H1 (cell line): ENCODE measurements around the gene RASGRF1. TPM values are rescaled to one million over a fixed set of nuclear protein-coding genes. Genes with fewer than 3 reads are reported as not detected.

ENCODE experiments used
- CTCF ChIA-PET: fragments of 300-600 bp; sonication (Branson Sonifier 250); formaldehyde crosslinking; loops from one replicate; lab custom pipeline; 2021; ENCODE audit not compliant: partially characterized antibody; lab: Charles Lee
- POLR2A ChIA-PET: fragments of 300-600 bp; sonication (Branson Sonifier 250); formaldehyde crosslinking; loops from one replicate; lab custom pipeline; 2021; ENCODE audit warnings: inconsistent platforms; ENCODE audit not compliant: partially characterized antibody; lab: Charles Lee
- DNase-seq, 2 experiments: peaks; one replicate each; pipeline versions ENCODE4 v3.0.0 to v3.0.0-alpha.2; 2010 to 2022; ENCODE audit warnings: low spot score in 2 of 2, low read depth in 1 of 2, mixed read lengths in 1 of 2
- FAIRE-seq: peaks from 2 replicates; lab custom pipeline; 2011; peaks lifted over from hg19 to GRCh38; lab: Jason Lieb, UNC
- H2AFZ ChIP-seq: 2 replicates; pipeline ENCODE4 v1.8.1; 2012; ENCODE audit warnings: low read length, inconsistent platforms
- H2AK5ac ChIP-seq: 2 replicates; pipeline ENCODE4 v1.6.1; 2013; ENCODE audit warnings: low read depth, low read length
- H2BK120ac ChIP-seq: replicated peaks from 2 replicates; pipeline ENCODE3; 2013; ENCODE audit warnings: low read depth, low read length, inconsistent platforms
- H2BK12ac ChIP-seq: 2 replicates; pipeline ENCODE4 v1.6.1; 2013; ENCODE audit warnings: low read depth, low read length
- H2BK15ac ChIP-seq: 2 replicates; pipeline ENCODE4 v1.6.1; 2013; ENCODE audit warnings: low read length
- H2BK20ac ChIP-seq: 2 replicates; pipeline ENCODE4 v1.6.1; 2013; ENCODE audit warnings: low read length
- H2BK5ac ChIP-seq: 2 replicates; pipeline ENCODE4 v1.6.1; 2013; ENCODE audit warnings: low read depth, low read length
- H3K14ac ChIP-seq: 2 replicates; pipeline ENCODE4 v1.6.1; 2013; ENCODE audit warnings: inconsistent platforms; ENCODE audit not compliant: insufficient read length
- H3K18ac ChIP-seq: 2 replicates; pipeline ENCODE4 v1.6.1; 2013; ENCODE audit warnings: low read length; ENCODE audit errors: extremely low read depth
- H3K23ac ChIP-seq: 2 replicates; pipeline ENCODE4 v1.6.1; 2013; ENCODE audit warnings: inconsistent platforms; ENCODE audit not compliant: insufficient read length
- H3K23me2 ChIP-seq: 2 replicates; pipeline ENCODE4 v1.6.1; 2013; ENCODE audit warnings: low read depth, low read length
- H3K27ac ChIP-seq: 2 replicates; pipeline ENCODE4 v1.6.1; 2011; ENCODE audit warnings: low read depth, low read length, inconsistent platforms
- H3K27me3 ChIP-seq, 4 experiments: replicated peaks in 1 of 4; 1 replicate in 1 of 4; 2 replicates in 3 of 4; pipeline versions ENCODE4 v1.6.1 to v1.8.1; 2011 to 2013; ENCODE audit warnings: low read length in 3 of 4, mild to moderate bottlenecking in 3 of 4, inconsistent platforms in 2 of 4, mixed read lengths in 2 of 4, moderate library complexity in 1 of 4; ENCODE audit not compliant: control insufficient read depth in 3 of 4, insufficient read depth in 3 of 4; ENCODE audit errors: extremely low read depth in 1 of 4
- H3K36me3 ChIP-seq, 4 experiments: 2 replicates each; pipeline versions ENCODE4 v1.6.1 to v1.8.1; 2011 to 2013; ENCODE audit warnings: mild to moderate bottlenecking in 4 of 4, low read length in 3 of 4, moderate library complexity in 2 of 4, control low read depth in 1 of 4, inconsistent platforms in 1 of 4; ENCODE audit not compliant: insufficient read depth in 4 of 4, control insufficient read depth in 2 of 4
- H3K4ac ChIP-seq: replicated peaks from 2 replicates; pipeline ENCODE3; 2013; ENCODE audit warnings: low read length, low read depth, mixed read lengths, inconsistent platforms; ENCODE audit not compliant: insufficient read length
- H3K4me1 ChIP-seq, 4 experiments: replicated peaks in 1 of 4; 1 replicate in 1 of 4; 2 replicates in 3 of 4; pipeline versions ENCODE4 v1.6.1 to v1.8.1; 2011 to 2013; ENCODE audit warnings: low read length in 3 of 4, inconsistent platforms in 2 of 4, mixed read lengths in 1 of 4; ENCODE audit not compliant: insufficient read depth in 4 of 4, control insufficient read depth in 3 of 4
- H3K4me2 ChIP-seq, 2 experiments: 2 replicates each; pipeline versions ENCODE4 v1.6.1 to v1.8.1; 2011 to 2013; ENCODE audit warnings: low read depth in 2 of 2, low read length in 2 of 2, control low read depth in 1 of 2, inconsistent platforms in 1 of 2, mild to moderate bottlenecking in 1 of 2; ENCODE audit not compliant: insufficient read depth in 1 of 2
- H3K4me3 ChIP-seq, 4 experiments: fragments of 200-600, 300-600 bp in 1 of 4; sonication (generic), shearing (Covaris generic), sonication (Bioruptor Twin) in 1 of 4; 2 replicates each; pipeline versions ENCODE4 v1.5.1 to v1.8.1; 2011 to 2016; ENCODE audit warnings: low read length in 4 of 4, low read depth in 3 of 4, control low read depth in 2 of 4, inconsistent platforms in 2 of 4, mild to moderate bottlenecking in 2 of 4, mixed read lengths in 1 of 4, moderate library complexity in 1 of 4; ENCODE audit not compliant: insufficient read depth in 2 of 4; ENCODE audit errors: extremely low read depth in 1 of 4
- H3K56ac ChIP-seq: replicated peaks from 2 replicates; pipeline ENCODE3; 2013; ENCODE audit warnings: low read depth, mild to moderate bottlenecking, mixed read lengths, low read length, inconsistent platforms; ENCODE audit not compliant: insufficient read length
- H3K79me1 ChIP-seq: 2 replicates; pipeline ENCODE4 v1.6.1; 2013; ENCODE audit warnings: low read depth, low read length, control low read depth
- H3K79me2 ChIP-seq, 2 experiments: 2 replicates each; pipeline versions ENCODE4 v1.6.1 to v1.8.1; 2012 to 2013; ENCODE audit warnings: low read length in 2 of 2, mild to moderate bottlenecking in 2 of 2, inconsistent platforms in 1 of 2; ENCODE audit not compliant: insufficient read depth in 2 of 2, control insufficient read depth in 1 of 2
- H3K9ac ChIP-seq, 4 experiments: replicated peaks in 1 of 4; 1 replicate in 1 of 4; 2 replicates in 3 of 4; pipeline versions ENCODE4 v1.6.1 to v1.8.1; 2011 to 2013; ENCODE audit warnings: low read depth in 3 of 4, low read length in 3 of 4, control low read depth in 2 of 4, mild to moderate bottlenecking in 2 of 4, moderate library complexity in 2 of 4, inconsistent platforms in 1 of 4; ENCODE audit errors: extremely low read depth in 1 of 4
- H3K9me3 ChIP-seq, 2 experiments: 2 replicates each; pipeline versions ENCODE4 v1.6.1 to v1.8.1; 2012 to 2013; ENCODE audit warnings: mild to moderate bottlenecking in 2 of 2, moderate library complexity in 2 of 2, control low read depth in 1 of 2, inconsistent platforms in 1 of 2, low read depth in 1 of 2, low read length in 1 of 2, mixed read lengths in 1 of 2; ENCODE audit not compliant: insufficient read depth in 2 of 2
- H4K20me1 ChIP-seq, 2 experiments: replicated peaks in 1 of 2; 2 replicates each; pipeline versions ENCODE3 to v1.8.1; 2011 to 2013; ENCODE audit warnings: inconsistent platforms in 2 of 2, low read length in 2 of 2, mild to moderate bottlenecking in 1 of 2; ENCODE audit not compliant: insufficient read depth in 2 of 2, control insufficient read depth in 1 of 2
- H4K5ac ChIP-seq: 2 replicates; pipeline ENCODE4 v1.6.1; 2013; ENCODE audit warnings: low read length, low read depth, mixed read lengths, inconsistent platforms; ENCODE audit not compliant: insufficient read length
- H4K8ac ChIP-seq: 2 replicates; pipeline ENCODE4 v1.8.0; 2013; ENCODE audit warnings: mild to moderate bottlenecking, moderate library complexity, low read length, inconsistent platforms; ENCODE audit not compliant: insufficient read depth; ENCODE audit errors: extremely low read depth
- H4K91ac ChIP-seq: replicated peaks from 2 replicates; pipeline ENCODE3; 2013; ENCODE audit warnings: low read length, mixed read lengths, inconsistent platforms; ENCODE audit not compliant: insufficient read length
- CTCF ChIP-seq, 3 experiments: IDR thresholded peaks; 1 replicate in 2 of 3; 2 replicates in 1 of 3; pipeline versions ENCODE4 v1.5.1 to v1.6.1; 2011; ENCODE audit warnings: low read length in 3 of 3, mild to moderate bottlenecking in 3 of 3, inconsistent platforms in 2 of 3, low read depth in 1 of 3, moderate library complexity in 1 of 3; ENCODE audit not compliant: insufficient read depth in 1 of 3; ENCODE audit errors: control extremely low read depth in 1 of 3
- NRF1 ChIP-seq: IDR thresholded peaks from 2 replicates; pipeline ENCODE4 v1.6.1; 2011; ENCODE audit warnings: mild to moderate bottlenecking, low read depth, low read length, improper control_type of control experiment
- WGBS, 2 experiments: shearing (Covaris generic) in 1 of 2; methylation state at CpG; one replicate each; pipeline versions ENCODE4 v1.1.6 to v1.1.7; 2013 to 2015; ENCODE audit warnings: low lambda C conversion rate in 2 of 2, mixed read lengths in 2 of 2, inconsistent platforms in 1 of 2, low coverage in 1 of 2, missing lambda C conversion rate in 1 of 2; ENCODE audit not compliant: insufficient replicate concordance in 2 of 2, insufficient coverage in 1 of 2, insufficient read length in 1 of 2; ENCODE audit errors: extremely low coverage in 1 of 2, missing lambda C conversion rate in 1 of 2; 5-methylcytosine and 5-hydroxymethylcytosine counted together
- polyA plus RNA-seq, 7 experiments: library from polyadenylated mRNA; depleted of rRNA in 3 of 7; stranded (reverse) in 5 of 7; unstranded in 2 of 7; fragments of >200 nt in 5 of 7; fragments of 200-250 nt in 2 of 7; gene quantifications; 1 replicate in 5 of 7; 2 replicates in 1 of 7; 4 replicates in 1 of 7; pipeline versions ENCODE4 v1.2.1 to v1.2.3, GENCODE V29; 2011 to 2013; ENCODE audit warnings: missing spikeins in 2 of 7, mixed read lengths in 2 of 7
- total RNA-seq: library from RNA; stranded (reverse); fragmentation: NEBNext Ultra II Directional; extraction: Animal tissue kit (Norgen Biotek cat#: 25700); gene quantifications from 2 replicates; pipeline ENCODE4 v1.2.1, GENCODE V29; 2021

RASGRF1 gene
- total and polyA plus RNA-seq, 2 of the 8 experiments (the other 6 are each of a cell fraction or from before 2014, with no cell fraction given), result 0.42 to 0.67 TPM

DNA sequence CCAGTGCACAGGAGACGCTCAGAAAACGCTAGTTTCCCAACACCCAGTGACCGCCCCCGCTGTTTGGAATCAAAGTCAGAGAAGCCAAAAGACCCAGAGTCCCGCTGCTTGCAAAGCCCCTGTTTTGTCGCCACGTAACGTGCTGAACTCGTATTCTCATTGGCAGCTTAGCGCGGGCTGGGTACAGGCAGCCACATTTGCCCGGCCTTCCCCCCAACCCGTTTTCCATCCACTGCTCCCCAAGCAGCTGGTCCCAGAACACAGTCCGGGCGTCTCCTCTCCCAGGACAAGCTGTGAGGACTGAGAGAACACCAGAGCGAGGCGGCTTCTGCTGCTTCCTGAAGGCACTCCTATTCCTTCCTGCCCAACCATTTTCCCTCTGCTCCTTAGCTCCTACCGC lies 54.8 kb downstream of the RASGRF1 start:
- Histone ChIP-seq H3K79me1 (no peaks in the 10 kb centered on the region), H3K4me3 (no peak overlapping the region), H3K56ac (no peak overlapping the region), H4K20me1 (no peaks in the 10 kb centered on the region), H2BK120ac (no peak overlapping the region), H3K79me2 (no peaks in the 10 kb centered on the region), H4K8ac (no peak overlapping the region), H2AK5ac (no peak overlapping the region), H3K4me1 (peaks cover 0 to 12% (median 5%) of the 10 kb centered on the region in 4 experiments), H2AFZ (0 out of 2 replicates have a peak overlapping the region, but pooled peaks have one; percentile 6), H3K4me2 (peak overlapping the region in 1 of 2 experiments; percentile 16; a peak in 1 of 4 replicates), H3K27me3 (peaks cover 0 to 4% (median 0%) of the 10 kb centered on the region in 4 experiments; a peak in 3 of 7 replicates), H3K9ac (no peak overlapping the region), H3K9me3 (0 out of 4 replicates have a peak, but pooled peaks cover 0 to 3% of the 10 kb centered on the region in 2 experiments), H3K27ac (no peak overlapping the region), H4K91ac (no peak overlapping the region), H2BK12ac (no peak overlapping the region), H3K23ac (no peak overlapping the region), H2BK15ac (no peak overlapping the region), H3K36me3 (no peaks in the 10 kb centered on the region), H3K14ac (no peak overlapping the region), H2BK5ac (no peak overlapping the region), H4K5ac (no peak overlapping the region), H3K18ac (no peak overlapping the region), H2BK20ac (no peak overlapping the region), H3K4ac (no peak overlapping the region), H3K23me2 (no peaks in the 10 kb centered on the region)
- DNase-seq, result no peak
- no peak for TF ChIP-seq CTCF (IDR thresholded peaks at IDR 0.05; ENCODE audit: control extremely low read depth in 1 of 3, insufficient read depth in 1 of 3, low read depth in 1 of 3, low read length in 3 of 3)
- no peak for TF ChIP-seq NRF1
- no peak for FAIRE-seq
- ChIA-PET CTCF (interaction anchor here (0.7 to 15.0 kb wide), 13 partner anchors 10 to 172 kb away, joined by 3 to 352 read pairs (median 4); no protein-coding TSS in a partner anchor), POLR2A (no interaction called here)
- 80% methylated on average over 17 of the region's 18 CpGs; no CpG with 5 or more reads in 1 of the 2 experiments for WGBS, 2 experiments
